A204.1 (cell line): ENCODE results near the gene RSPRY1.
A peak's percentile ranks its signal among the peaks of the same experiment; 100 is the strongest.

Experiments used
- FAIRE-seq: peaks from 2 replicates; lab custom pipeline; 2012; peaks lifted over from hg19 to GRCh38; lab: Jason Lieb, UNC

RSPRY1 gene

GRCh38 chr16:57185945-57186871 is at the start of gene RSPRY1, which contains the start of gene PSME3IP1:
Gene RSPRY1 (plus strand): TSS chr16:57186329. CDS start chr16:57204659, 18,330 bp downstream.
Gene PSME3IP1 (minus strand): TSS chr16:57186039. CDS start chr16:57173854, 12,185 bp downstream.
- FAIRE-seq, result peak; percentile 99

DNA sequence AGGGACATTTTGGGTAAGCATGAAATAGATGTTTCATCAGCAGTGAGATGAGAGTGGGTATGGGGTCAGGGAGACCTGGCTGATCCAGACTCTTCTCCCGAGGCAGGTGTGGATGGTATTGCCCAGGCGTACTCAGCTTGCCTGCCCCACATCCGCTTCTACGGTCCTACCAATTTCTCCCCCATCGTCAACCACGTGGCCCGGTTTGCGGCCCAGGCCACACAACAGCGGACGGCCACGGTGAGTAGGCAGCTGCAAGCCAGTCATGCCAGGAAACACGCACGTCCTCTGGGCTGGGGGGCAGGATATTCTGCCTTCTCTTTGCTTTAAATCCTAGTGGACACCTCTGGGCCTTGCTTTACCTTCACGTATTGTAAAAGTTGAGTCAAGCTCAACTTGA is 49.1 kb upstream of the RSPRY1 start:
- no peak for FAIRE-seq

- FAIRE-seq, result no peak
These were observed 48.4 kb upstream of the RSPRY1 start for GRCh38 chr16:57137566-57138273.

GRCh38 chr16:57138281-57138935 is 47.7 kb upstream of the RSPRY1 start:
- no peak for FAIRE-seq

DNA sequence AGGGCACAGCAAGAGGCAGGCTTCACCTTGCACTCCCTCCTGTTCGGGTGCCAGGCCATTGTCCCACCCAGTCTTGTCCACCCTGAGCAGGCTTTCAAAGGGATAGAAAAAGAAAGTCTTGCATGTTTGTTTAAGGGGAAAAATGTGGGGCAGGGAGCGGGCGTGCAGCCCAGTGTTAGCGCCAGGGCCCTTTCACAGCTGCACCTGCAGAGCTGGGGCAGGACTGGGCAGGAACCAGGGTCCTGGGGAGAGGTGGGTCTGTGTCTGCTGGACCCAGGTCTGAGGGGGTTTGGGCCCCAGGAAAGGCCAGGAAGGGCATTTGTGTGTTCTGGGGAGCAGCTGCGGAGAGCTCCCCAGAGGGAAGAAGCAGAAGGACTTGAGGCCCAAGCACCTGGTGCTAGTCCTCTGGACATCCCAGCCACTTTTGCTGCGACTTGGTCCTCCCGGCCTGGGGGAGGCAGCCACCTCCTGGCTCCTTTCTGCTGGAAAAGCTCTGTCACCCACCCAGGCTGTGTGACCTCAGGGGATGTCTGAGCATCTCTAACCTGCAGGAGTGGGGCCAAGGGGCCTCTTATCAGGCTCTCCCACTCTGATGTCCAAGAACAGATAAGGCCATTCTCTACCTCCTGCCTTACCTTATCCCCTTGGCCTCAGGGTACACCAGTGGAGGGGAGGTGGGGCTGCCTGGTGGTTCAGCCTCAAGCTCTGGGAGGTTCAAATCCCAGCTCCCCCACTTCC is 45.0 kb upstream of the RSPRY1 start:
- FAIRE-seq, result no peak

DNA sequence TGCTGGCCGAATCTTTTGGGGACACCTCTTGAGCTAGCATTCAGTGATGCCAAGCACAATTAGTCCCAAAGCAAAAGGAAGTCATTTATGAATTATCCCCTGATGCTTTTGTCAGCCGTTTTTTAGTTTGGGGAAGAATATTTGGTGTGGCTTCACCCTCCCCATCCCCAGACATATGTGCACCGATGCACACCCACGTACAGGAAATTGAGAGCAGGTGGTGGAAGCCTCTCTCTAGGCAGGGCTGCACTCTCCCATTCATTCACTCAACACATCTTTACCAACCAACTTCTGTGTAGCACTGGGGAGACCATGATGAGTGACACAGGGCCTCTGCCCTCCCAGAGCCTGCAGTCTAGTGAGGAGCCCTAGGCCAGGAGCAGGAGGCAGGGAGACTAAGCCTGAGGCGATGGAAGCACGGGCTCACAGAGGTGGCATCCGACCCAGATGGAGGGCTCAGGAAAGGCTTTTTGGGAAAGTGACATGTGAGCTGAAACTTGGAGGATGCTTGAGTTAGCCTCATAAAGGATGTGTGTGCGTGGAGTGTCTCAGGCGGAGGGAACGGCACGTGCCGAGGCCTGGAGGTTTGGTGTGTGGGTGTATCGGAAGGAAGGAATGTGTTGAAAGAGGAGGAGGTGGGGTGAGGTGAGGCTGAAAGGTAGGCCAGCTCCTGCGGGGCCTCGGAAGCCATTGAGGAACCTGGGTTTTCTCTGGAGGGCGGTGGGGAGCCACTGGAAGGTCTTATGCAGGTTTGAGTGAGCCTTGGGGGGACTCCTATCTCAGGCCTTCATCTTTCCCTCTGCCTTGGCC is 44.1 kb upstream of the RSPRY1 start:
- no peak for FAIRE-seq

- no peak for FAIRE-seq
These were observed 42.8 kb upstream of the RSPRY1 start for GRCh38 chr16:57143149-57143921.

DNA sequence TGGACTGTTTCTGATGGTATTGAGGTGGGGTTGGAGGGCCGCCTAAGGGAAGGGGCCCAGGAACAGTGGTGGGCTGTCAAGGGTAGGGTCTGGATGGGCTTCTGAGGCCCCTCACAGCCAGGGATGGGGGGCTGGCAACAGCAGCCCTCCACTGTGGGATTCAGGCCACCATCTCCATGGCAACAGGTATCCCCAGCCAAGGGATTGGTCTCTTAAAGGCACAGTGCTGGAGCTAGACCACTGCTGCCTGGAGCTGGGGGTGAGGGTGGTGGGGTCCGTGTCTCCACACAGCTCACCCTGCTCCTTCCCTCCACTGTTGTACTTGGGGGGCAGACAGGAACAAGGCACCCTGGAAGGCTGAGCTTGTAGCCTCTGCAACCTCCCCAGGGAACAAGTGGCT is 42.1 kb upstream of the RSPRY1 start:
- no peak for FAIRE-seq

GRCh38 chr16:57145046-57146021 is 40.8 kb upstream of the RSPRY1 start:
- no peak for FAIRE-seq

DNA sequence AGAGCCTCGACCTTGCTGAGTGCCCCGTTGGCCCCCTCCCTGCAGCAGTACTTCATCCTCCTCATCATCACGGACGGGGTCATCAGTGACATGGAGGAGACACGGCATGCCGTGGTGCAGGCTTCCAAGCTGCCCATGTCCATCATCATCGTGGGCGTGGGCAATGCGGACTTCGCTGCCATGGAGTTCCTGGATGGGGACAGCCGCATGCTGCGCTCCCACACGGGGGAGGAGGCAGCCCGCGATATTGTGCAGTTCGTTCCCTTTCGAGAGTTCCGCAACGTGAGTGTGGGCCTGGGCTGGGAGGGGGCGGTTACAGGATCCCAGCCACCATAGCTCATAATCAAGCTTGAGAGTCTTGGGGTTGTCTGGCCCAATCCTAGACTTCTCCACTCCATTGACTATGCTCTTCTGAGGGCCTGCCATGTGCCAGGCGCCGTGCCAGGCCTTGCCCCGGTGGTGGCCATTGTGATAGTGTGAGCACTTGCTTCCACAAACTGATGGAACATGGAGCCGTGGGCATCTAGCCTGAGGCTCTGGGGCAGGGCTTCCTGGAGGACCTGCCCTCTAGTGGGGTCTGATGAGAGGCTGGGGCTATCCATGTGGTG is 40.0 kb upstream of the RSPRY1 start:
- no peak for FAIRE-seq

DNA sequence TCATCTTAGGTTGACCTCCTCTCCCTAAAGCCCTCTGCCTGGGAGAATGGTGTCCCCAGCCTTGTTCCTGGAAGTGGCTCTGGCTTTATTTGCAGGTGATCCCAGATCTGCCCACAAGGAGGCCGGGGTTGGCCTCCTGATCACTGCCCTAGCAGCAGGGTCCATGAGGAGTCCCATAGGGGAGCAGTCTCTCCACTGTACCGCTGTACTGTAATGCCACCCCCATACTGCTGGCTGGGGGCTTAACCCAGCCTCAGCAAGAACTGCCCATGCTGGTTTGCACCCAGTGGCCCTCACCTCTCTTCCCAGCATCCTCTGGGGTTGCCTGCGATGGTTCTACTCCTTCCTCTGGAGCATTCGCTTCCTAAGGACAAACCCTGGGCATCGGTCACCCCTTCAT is 39.4 kb upstream of the RSPRY1 start:
- no peak for FAIRE-seq

- FAIRE-seq, result no peak
These were observed 38.5 kb upstream of the RSPRY1 start for GRCh38 chr16:57147381-57148221.

DNA sequence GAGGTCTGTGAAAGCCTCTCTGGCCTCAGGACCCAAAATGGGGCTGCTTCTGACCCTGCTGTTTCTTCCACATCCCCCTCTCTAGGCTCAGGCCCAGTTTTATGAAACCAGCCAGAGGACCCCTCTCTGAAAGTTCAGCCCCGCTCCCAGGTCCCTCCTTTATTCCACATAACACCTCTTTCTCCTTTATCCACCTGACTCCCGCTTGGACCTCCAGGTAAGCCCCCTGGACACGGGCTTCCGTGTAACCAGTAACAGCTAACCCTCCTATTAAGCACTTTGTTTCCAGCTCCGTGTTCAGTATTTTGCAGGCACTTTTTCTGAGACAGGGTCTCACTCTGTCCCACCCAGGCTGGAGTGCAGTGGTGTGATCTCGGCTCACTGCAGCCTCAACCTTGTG is 37.6 kb upstream of the RSPRY1 start:
- no peak for FAIRE-seq

DNA sequence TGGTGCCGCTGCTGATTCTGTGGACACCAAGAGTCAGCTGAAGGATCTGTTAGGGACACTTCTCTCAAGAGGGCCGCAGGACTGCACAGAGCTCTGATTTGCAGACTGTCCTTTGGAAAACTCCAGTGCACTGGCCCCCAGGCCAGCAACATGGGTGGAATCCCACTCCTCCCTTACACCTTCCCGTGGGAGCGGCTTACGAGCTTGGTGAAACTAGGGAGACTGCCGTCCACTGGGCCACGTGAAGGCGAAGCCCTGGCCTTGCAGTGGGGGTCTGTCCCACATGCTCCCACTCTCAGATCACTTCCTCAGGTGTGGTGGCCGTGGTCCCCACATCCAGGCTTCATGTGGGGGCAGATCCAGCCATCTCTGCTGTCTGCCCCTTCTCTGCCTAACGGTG is 36.7 kb upstream of the RSPRY1 start:
- no peak for FAIRE-seq

DNA sequence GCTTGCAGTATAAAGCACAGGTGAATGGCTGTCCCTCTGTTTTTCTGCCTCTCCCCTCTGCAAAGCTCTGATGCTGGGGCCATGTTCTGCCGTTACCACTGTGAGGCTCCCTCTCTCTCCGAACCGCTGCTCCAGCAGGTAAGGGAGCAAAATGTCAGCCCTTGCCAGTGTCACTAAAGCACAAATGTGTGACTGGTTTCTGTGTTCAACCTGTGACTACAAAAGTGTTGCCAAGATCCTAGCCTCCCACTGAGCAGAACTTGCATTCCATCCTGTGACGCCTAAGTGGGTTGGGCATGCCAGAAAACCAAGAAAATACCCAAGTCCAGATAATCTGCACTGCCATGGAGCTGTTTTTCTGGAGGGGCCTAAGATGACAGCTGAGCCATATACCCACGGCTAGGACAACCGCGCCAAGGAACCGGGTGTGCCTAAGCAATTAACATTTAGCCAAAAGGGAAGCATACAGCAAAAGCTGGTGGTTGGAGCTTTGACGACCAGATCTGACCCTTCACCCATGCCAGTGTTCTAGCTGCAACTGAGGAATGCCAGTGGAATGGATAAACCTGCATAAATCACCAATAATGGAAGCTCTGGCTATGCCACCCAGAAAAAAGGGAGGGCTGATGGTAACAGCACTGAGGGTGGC is 35.3 kb upstream of the RSPRY1 start:
- no peak for FAIRE-seq

DNA sequence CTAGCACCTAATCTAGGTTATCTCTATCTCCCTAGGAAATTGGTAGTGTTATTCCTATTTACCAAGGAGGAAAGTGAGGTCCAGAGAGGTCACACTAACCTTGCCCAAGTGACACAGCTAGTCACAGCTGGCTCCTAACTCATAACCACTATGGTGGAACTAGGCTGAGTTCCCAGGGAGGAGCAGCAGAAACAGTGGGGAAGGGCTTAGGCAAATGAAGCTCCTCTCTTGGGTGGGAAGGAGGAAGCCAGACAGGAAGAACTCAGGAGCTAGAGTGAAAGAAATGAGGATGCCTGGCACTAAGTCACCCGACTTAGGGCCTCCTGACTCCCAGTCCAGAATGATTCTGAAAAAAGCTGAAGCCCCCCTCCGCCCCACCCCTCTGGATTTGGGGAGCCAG is 34.8 kb upstream of the RSPRY1 start:
- FAIRE-seq, result no peak
